Activated T-helper 1 cell treated with anti-CD3 and anti-CD28 coated beads, Interleukin-2, amount 50 U/mL, for 16 hours (primary cell): ENCODE data around the gene PIGS.
"Not testable (repeated sequence)": the region's sequence is repeated elsewhere in the genome, so short reads cannot be mapped to it uniquely, and the experiment has no call there.

Experiments
- DNase-seq, 2 donors: peaks; one replicate each; pipeline ENCODE4 v3.0.0-alpha.2; 2020; ENCODE audit warnings: low read depth in 1 of 2, low spot score in 1 of 2

PIGS gene

GRCh38 chr17:28579526-28579925 lies 8.2 kb upstream of the PIGS start:
- no peak for DNase-seq

GRCh38 chr17:28578246-28579195 lies 7.2 kb upstream of the PIGS start:
- no peak for DNase-seq

GRCh38 chr17:28577466-28577824 lies 6.1 kb upstream of the PIGS start:
- DNase-seq: no peak

GRCh38 chr17:28576758-28577465 lies 5.6 kb upstream of the PIGS start, which contains the start of gene ALDOC:
ALDOC (minus strand) TSS chr17:28576895; CDS start chr17:28575532, 1,363 bp downstream.
- DNase-seq: peak; percentile 96 to 97

GRCh38 chr17:28576016-28576415 lies 4.7 kb upstream of the PIGS start:
- DNase-seq: not testable (repeated sequence)

- no peak for DNase-seq
Measured at GRCh38 chr17:28575126-28575795, 3.9 kb upstream of the PIGS start.

GRCh38 chr17:28574526-28574925 lies 3.2 kb upstream of the PIGS start:
- no peak for DNase-seq

- no peak for DNase-seq
Measured at GRCh38 chr17:28573966-28574480, 2.7 kb upstream of the PIGS start.

- no peak for DNase-seq
Measured at GRCh38 chr17:28573521-28573920, 2.2 kb upstream of the PIGS start.

- DNase-seq: no peak
Measured at GRCh38 chr17:28573040-28573380, 1.7 kb upstream of the PIGS start.

- no peak for DNase-seq
Measured at GRCh38 chr17:28572259-28573039, 1.1 kb upstream of the PIGS start.

- peak; percentile 22 to 24 for DNase-seq
Measured at GRCh38 chr17:28570716-28571360, 486 bp downstream of the PIGS start.

- no peak for DNase-seq
Measured at GRCh38 chr17:28569446-28569845, 1.9 kb downstream of the PIGS start.

GRCh38 chr17:28567604-28568003 lies 3.7 kb downstream of the PIGS start:
- DNase-seq: no peak

- no peak for DNase-seq
Measured at GRCh38 chr17:28563475-28563874, 7.8 kb downstream of the PIGS start.

- no peak for DNase-seq
Measured at GRCh38 chr17:28555022-28555421, 16.3 kb downstream of the PIGS start.

- DNase-seq: no peak
Measured at GRCh38 chr17:28554565-28554964, 16.8 kb downstream of the PIGS start.

GRCh38 chr17:28553000-28553505 lies 18.3 kb downstream of the PIGS start:
- DNase-seq: no peak

GRCh38 chr17:28552176-28552999 lies 18.9 kb downstream of the PIGS start, which contains the start of gene UNC119:
UNC119 (minus strand) TSS chr17:28552624; CDS start chr17:28552557, 67 bp downstream.
- peak; percentile 55 to 67 for DNase-seq
